ENCODE measurements around the gene ASB4.
"Not testable (repeated sequence)": the region's sequence is repeated elsewhere in the genome, so short reads cannot be mapped to it uniquely, and the experiment has no call there.

Gene ASB4, protein sequence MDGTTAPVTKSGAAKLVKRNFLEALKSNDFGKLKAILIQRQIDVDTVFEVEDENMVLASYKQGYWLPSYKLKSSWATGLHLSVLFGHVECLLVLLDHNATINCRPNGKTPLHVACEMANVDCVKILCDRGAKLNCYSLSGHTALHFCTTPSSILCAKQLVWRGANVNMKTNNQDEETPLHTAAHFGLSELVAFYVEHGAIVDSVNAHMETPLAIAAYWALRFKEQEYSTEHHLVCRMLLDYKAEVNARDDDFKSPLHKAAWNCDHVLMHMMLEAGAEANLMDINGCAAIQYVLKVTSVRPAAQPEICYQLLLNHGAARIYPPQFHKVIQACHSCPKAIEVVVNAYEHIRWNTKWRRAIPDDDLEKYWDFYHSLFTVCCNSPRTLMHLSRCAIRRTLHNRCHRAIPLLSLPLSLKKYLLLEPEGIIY

DNA sequence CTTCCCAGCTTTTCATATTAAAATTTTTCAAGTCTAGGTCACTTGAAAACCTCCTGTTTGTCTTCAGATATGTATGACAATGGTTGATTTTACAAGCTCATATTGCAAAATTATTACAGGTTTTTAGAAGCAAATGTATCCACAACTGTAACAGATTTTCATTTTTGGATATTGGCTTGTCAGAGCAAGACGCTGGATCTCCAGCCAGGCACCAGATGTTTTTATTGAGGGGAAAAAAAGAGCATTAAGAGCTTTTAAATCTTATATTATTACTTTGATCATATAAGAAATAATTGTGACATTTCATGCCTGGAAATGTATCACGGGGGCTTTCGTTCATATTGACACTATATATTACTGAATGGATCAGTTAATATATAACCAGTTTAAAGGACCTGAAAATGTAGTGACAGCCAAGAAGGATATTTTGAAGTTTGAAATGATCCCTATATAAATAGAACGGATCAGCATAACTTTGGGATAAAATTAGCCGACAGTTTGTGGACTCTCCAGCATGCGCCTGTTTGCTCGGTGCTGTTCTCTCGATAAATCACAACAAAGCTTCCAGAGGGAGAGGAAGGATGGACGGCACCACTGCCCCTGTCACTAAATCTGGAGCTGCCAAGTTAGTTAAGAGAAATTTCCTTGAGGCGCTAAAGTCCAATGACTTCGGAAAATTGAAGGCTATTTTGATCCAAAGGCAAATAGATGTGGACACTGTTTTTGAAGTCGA lies at the start of gene ASB4:
TSS of gene ASB4 (plus strand) at position 553 of the 733 bp plus-strand sequence. CDS start at position 582, 29 bp downstream.
- DNase-seq = no peak

DNA sequence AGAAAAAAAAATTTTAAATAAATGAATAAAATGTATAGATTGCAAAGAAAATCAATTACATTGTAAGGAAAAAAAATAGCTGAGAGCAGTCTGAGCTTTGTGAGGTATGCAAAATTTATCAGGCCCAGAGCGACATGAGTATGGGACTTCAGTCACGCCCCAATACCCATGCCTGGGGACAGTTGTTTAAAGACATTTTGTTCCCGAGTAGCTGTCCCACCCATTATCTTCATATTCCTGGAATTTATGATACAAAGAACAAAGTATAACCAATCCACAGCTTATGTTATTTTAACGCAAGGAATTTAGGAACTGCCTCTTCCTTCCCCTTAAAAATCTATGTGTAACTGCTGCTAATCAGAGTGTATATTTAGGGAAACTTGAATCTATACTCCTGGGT lies 49.3 kb upstream of the ASB4 start:
- DNase-seq = no peak

DNA sequence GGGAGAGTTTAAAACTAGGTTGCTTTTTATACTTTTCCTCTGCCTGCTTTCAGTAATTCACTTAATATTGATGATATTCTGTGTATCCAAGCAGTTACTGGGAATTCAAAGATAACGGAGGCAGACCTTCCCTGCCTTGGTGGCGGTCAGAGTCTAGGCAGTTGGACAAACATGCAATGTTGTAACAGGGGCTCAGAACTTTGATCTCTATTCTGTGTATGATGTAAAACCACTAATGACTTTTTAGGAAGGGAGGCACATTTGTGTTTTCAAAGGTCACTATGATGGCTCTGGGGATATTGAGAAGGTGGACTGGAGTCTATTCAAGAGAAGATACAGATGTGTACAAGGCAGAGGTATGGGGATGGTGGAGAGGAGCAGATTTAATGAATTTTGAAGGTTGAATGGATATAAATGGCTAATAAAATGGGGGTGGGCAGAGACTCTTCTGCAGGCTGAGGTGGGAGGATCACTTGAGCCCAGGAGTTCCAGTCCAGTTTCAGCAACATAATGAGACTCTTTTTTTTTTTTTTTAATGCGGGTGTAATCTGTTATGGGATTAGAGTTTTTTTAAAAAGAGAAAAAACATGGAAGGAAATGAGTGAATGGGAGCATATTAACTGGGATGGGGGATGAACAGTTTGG lies 45.2 kb upstream of the ASB4 start:
- no peak for DNase-seq

DNA sequence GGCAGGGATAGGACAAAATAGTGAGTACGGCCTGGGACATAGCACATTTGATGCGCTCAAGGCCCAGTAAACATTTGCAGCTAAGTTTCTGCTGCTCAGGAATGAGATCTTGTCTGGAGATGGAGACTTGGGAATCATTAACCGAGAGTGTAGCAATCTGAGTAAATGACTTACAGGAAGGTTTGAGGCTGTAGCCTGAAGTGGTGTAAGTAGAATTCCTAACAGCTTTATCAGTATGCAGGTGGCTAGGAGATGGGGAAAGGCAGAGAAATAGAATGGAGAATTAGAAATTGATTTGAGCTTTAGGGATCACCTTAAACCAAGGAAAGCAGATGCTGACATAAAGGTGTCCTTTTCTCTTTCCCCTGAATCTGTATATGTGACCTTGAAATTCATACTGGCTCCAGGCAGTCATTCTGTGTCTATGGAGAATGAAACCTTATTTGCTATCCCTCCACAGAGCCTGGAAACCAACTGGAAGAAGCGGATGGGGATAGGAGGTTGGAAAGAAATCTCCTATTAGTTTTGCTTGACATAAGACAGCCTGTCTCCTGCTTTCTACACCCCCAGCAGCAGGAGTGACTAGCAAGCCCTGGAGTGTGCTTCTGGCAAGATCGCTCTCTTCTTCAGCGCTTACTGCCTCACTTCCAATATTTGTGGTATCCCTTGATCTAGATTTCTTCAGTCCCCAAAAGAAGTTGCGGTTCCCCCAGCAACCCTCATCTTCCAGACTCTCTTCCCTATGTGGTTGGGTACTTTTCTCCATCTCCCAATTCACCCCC lies 44.5 kb upstream of the ASB4 start:
- DNase-seq = no peak

DNA sequence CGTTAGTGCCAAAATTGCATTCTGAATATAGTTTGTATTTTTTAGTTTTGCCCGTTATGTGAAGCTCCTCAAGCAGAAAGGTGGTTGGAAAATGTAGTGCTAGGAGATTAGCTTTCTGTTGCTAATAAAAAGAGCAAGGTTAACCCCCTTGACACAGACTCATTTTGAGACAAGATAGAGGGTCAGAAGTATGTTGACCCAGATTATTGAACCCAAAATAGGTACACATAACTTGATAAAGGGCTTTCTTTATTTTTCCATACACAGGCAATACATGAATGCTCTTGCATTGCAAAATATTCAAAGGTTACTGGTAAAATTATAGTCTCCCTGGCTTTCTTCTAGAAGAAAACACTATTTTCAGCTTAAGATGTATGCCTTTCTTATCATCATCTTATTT lies 40.9 kb upstream of the ASB4 start:
- no peak for DNase-seq

DNA sequence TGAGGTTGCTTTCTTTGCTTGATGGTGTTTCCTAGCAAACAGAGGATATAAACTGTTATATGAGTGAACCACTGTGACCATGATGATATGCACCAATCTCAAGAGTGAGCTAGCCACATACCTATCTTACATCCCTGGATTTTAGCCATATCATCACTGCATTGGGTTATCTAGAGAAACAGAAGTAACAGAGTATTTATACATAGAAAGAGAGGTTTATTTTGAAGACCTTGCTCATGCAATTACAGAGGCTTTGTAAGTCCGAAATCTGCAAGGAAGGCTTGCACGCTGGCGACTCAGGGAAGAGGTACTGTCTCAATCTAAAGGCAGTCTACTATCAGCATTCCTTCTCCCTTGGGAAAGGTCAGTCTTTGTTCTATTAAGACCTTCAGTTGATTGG lies 39.1 kb upstream of the ASB4 start:
- DNase-seq = no peak

DNA sequence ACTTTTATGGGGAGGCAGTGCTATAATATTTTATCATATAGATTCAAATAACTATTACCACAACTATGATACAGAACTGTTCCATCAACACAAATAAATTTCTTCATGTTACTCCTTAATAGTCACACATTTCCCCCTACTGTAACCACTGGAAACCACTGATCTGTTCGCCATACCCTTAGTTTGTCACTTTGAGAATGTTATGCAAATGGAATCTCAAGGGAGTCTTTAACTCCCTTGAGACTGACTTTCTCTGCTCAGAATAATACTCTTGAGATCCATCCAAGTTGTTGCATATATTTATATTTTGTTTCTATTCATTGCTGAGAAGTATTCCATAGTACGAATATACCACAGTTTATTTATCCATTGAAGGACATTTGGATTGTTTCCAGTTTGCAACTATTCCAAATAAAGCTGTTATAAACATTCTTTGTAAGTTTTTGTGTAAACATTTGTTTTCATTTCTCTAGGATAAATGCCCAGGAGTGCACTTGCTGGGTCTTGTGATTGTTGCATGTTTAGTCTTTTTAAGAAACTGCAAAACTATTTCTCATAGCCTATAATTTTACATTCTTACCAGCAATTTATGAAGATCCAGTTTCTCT lies 31.2 kb upstream of the ASB4 start:
- no peak for DNase-seq

DNA sequence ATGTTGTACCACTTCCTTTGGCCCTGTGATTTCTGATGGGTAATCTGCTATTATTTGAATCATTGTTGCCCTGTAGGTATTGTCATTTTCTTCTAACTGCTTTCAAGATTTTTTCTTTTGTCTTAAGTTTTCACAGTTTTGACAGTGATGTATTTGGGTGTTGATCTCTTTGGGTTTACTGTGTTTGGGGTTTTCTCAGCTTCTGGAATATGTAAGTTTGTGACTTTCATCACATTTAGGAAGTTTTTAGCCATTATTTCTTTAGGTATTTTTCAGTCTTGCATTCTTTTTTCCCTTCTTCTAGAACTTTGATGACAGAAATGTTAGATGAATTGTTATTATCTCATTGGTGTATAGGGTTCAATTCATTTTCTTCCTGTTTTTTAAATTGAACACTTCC lies 27.8 kb upstream of the ASB4 start:
- no peak for DNase-seq

DNA sequence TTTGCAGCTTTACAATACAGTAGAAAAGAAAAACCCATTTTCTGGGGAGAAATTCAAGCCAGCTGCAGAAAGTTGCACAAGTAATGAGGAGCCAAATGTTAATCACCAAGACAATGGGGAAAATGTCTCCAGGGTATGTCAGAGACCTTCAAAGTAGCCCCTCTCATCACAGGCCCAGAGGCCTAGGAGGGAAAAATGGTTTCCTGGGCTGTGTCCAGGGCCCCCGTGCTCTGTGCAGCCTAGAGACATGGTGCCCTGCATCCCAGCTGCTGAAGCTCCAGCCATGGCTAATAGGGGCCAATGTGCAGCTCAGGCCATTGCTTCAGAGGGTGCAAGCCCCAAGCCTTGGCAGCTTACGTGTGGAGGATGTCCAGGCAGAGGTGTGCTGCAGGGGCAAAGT lies 25.1 kb upstream of the ASB4 start:
- not testable (repeated sequence) for DNase-seq

DNA sequence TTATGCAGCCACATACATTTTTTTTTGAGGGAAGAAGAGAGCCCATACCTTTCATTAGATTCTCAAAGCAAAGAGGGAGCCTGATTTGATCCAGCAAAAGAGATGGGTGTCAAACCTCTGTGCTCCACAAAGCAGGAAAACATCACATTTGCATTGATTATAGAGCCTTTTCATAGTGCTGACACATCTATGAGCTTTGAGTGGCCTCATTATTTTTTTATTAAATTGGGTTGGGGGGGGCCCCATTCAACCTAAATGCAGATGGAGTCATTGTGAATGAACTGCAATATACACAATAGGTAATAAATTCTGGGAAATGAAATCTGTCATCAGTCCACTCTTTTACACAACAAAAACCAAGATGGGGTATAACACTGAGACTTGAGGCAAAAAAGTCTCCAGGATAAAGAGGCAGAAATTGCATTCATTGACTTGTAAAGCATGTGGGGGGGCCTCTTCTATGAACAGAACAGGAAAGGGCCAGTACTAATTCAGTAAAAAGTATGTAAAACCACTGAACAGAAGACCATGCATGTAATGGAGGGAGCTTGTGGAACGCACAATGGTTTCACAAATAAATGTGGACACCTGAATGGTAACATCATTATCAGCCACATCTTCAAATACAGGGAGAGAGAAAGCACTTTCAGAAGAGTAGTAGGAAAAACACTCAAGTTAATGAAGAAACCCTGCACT lies 17.7 kb upstream of the ASB4 start:
- no peak for DNase-seq

DNA sequence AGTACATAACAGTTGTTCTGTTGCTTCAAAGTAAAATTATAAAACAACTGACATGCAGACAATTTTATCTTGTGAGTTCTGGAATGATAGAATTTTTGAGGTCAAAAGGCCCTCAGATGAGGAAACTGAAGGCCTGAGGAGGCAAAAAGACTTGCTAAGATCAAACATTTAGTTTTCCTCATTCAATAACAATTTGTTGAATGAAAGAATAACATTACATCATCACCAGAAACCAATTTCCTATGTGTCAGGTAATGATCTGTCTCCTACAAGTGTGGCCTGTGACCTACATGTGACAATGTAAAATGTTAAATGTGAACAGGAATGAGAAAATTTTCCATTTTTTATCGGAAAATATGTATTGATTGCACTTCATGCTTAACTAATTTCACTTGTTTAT lies 16.6 kb upstream of the ASB4 start:
- no peak for DNase-seq

DNA sequence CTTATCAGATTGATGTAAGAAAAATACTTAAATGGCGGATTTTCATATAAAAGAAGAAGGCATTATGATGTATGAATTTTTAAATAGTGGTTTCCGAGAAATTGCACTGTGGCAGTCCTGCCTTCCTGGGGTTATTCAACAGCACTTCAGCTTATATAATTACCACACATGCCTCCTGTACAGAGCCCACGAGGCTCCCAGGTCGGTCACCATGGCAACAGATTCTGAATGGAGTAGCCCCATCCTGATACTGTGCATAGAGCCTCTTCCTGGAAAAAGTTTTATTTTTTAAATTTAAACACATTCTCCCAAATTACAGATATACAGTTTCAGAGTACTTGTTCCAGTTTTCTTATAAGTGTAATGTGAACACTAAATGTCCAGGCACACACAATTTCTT lies 15.9 kb upstream of the ASB4 start:
- DNase-seq = peak; percentile 75

DNA sequence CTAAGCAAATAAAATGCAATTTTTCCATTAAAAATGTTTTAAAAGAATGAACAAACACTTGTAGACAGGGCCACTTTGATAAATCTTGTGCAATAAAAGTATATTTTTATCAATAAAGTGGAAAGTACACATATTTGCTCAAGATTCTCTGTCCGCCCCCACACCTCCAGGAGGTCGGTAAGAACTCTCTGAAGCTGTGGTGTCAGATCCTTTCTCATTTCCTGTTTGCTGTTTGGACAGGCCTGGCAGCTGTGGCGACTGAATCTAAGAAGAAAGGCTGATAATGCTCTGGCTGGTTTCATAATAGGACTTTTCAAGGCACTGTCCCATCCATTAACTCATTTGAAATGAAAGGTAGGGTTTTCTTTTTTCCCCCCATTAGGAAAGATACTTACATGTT lies 15.3 kb upstream of the ASB4 start:
- peak; percentile 37 for DNase-seq

DNA sequence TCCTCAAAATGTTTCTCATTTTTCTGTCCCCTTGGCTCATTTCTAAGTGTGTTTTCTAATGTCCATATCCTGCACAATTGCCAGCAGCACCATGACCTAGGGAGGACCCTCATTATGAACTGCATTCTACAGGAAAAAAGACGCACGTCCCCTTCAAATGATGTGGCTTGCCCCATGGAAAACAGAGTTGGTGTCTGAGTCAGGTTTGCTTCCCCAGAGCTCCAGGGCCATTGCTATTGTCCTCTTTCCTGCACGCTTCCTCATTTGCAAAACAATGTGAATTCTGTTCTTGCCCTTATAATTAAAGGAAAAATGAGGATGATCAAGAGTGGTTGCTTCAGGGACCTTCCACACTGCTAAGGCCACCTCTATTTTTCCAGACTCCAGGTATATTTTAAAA lies 14.7 kb upstream of the ASB4 start:
- no peak for DNase-seq

DNA sequence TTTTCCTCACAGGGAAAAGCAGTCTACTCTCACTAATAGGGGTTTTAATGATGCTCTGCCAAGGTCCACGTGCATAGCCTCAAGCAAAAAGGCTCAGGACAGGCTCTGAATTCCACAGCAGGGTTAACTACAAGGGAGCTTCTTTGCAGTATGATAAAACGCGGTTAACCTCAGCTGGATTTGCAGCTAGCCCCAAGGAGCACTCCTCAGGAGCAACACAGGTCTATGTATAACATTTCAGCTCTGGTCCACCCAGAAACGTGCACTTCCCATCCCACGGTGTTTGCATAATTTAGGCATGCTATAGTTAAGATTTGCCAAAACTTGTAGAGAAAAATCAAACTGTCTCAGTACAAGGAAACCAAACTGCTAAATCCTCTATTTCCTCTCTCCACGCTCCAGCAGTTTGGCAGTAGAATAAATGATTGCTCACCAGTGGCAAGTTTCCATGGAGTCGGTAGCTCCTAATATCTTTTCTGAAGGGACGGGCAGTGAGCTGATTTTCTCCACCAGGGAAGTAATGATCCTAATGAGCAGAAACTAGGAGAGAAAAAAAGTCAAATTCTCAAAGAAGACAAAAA lies 13.1 kb upstream of the ASB4 start:
- DNase-seq = no peak

DNA sequence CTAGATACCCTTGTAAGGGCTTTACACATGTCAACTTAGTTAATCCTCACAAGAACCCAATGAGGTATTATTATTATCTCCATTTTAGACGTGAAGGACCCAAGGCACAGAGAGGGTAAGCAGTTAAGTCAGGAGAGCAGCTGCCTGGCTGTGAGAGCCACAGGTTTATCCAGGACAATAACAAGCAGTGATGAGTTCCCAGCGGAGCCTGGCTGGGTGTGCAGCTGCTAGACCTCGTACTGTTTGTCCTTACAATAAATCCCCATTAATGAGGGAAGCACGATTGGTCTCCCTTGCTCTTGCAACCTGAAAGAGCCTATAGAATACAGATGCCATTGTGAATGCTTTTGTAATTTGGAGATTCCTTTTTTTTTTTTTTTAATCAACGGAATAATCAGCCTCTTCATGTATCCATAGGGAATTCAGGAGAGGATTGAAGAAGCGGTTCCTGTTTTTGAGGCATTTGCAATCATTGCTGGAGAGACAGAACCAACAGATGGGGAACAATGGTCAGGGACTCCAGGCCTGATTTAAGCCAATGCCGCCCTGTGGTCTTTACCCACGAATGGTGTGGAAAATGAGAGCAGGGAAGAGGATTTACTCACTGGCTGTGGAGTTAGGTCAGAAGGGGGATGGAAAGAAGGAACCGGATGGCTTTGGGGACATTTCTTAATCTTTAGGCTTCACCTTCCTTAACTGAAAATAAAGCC lies 12.3 kb upstream of the ASB4 start:
- peak; percentile 47 for DNase-seq

DNA sequence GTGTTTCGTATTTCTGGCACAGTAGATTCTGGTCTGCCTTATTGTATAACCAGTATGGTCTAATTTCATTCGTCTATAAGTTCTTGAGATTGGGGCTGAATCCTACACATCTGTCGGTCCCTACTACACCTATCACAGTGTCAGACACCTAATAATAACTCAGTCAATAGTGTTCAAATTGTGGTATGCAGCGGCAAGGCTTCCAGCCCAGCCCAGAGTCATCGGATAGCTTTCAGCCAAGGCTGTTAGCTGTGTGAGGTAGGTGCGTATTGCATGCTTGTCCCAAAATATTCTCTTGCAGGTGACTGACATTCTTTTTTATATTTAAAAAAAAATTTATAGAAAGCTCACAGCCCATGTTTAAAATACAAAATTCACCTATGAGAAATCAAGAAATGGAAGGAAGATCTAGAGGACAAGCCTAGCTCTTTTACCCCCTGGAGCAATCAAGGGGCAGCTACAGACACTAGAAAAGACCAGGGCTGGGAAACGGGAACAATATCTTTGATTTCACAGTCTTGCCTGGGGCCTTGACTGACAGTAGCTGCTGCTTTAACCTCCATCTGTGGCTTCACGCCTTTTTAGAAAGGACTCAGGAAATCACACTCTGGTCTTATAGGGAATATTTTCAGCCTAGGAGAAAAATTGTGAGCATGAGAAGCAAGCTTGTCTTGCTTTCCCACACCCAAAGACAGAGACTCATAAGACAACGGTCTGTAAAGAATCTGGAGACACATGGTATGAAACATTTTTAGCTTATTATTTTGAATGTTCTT lies 9.5 kb upstream of the ASB4 start:
- DNase-seq = no peak

DNA sequence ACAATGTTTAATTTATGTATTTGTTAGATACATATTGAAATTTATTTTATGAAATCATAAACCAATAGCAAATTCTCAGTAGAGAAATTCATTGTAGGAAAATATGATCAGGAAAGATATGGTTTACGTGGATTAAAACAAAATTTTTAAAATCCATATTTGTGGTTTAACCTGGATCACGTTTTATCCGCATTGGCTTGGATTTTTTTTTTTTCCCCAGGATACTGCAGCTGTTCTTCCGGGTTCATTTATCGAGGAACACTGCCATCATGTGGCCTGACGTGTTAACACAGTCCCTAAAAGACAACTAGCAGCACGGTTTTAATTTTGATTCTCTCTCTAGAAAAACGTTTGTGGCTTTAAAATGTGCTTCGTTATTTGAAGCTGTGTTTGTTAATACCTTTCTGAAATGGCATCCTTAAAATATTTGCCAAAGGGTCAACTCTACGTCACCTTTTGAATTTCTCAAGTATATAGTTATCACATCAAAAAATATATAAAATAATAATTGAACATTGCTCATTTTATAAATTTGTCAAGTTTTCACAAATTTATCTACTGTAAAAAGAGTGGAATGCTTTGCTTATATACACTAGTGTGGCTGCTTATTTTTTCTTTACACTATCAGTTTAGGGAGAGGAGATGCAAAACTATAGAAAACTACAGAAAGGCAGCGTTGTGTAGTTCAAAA lies 8.7 kb upstream of the ASB4 start:
- DNase-seq = no peak

DNA sequence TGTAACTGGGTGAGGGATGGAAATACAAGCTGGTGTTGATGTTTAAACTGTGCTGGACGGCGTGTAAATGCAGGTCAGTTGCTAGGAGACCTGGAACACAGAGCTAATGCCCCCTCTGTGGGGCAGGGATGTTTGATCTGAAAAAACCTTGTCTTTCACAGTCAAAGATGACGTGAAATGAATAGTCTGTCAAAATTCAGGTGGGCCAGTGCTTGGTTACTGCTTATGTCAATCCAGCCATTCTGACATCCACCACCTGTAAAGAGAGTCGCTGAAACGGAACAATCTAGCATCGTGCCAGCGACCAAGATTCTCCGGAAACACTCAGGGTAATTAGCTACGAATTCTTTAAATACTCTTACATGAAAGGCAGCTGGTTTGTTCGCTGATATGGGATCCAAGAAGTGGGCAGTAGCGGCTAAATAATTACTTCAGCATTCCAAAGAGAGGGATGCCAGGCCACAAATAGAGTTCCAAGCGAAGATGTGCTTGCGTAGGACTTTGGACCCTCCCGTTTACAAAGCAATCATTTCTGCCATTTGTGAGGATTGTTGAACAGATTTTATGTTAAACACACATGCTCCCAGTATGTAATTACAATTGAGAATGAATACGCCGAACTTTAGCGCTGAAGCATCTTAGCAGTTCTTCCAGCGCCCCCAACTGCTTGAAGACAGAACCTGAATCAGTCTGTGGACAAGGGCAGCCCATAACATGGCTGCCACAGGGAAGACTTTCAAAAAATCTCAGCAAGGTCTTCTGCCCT lies 7.3 kb upstream of the ASB4 start:
- DNase-seq = no peak

All from NCI-H510A (cell line).